Medulla oblongata (tissue), 1 donor: ENCODE measurements around the gene MICALL1.

Source experiments
- DNase-seq: peaks from one replicate; pipeline ENCODE4 v3.0.0-alpha.2; 2015; ENCODE audit errors: extremely low spot score

MICALL1 gene

GRCh38 chr22:37905534-37906363 is at the start of gene MICALL1:
TSS of gene MICALL1 (plus strand) at chr22:37906297. CDS start at chr22:37906423, 126 bp downstream.
- DNase-seq, result peak; percentile 58

- no peak for DNase-seq
Observed at GRCh38 chr22:37860796-37861421, 45.2 kb upstream of the MICALL1 start.

- no peak for DNase-seq
Observed at GRCh38 chr22:37862570-37863325, 43.3 kb upstream of the MICALL1 start.

- no peak for DNase-seq
Observed at GRCh38 chr22:37865510-37865909, 40.6 kb upstream of the MICALL1 start.

- no peak for DNase-seq
Observed at GRCh38 chr22:37870273-37870672, 35.8 kb upstream of the MICALL1 start.

GRCh38 chr22:37880668-37881440 is 25.2 kb upstream of the MICALL1 start:
- peak; percentile 62 for DNase-seq

- no peak for DNase-seq
Observed at GRCh38 chr22:37884420-37884819, 21.7 kb upstream of the MICALL1 start.

GRCh38 chr22:37887584-37888378 is 18.3 kb upstream of the MICALL1 start:
- peak; percentile 85 for DNase-seq

- no peak for DNase-seq
Observed at GRCh38 chr22:37891926-37892325, 14.2 kb upstream of the MICALL1 start.

GRCh38 chr22:37892566-37893335 is 13.3 kb upstream of the MICALL1 start:
- peak; percentile 93 for DNase-seq

GRCh38 chr22:37893583-37893983 is 12.5 kb upstream of the MICALL1 start:
- DNase-seq, result no peak

- no peak for DNase-seq
Observed at GRCh38 chr22:37894939-37895670, 11.0 kb upstream of the MICALL1 start.

- no peak for DNase-seq
Observed at GRCh38 chr22:37896181-37896592, 9.9 kb upstream of the MICALL1 start.

GRCh38 chr22:37896939-37897338 is 9.2 kb upstream of the MICALL1 start:
- peak; percentile 39 for DNase-seq

- DNase-seq, result no peak
Observed at GRCh38 chr22:37897807-37898206, 8.3 kb upstream of the MICALL1 start.

GRCh38 chr22:37898441-37899181 is 7.5 kb upstream of the MICALL1 start:
- peak; percentile 87 for DNase-seq

GRCh38 chr22:37904572-37905533 is 1.2 kb upstream of the MICALL1 start:
- DNase-seq, result peak; percentile 80
